Tibial artery (tissue), 4 donors: ENCODE results near the gene NF1.

ENCODE experiments used
- DNase-seq, 2 donors: peaks; one replicate each; pipeline ENCODE4 v3.0.0-alpha.2; 2019
- H3K27ac ChIP-seq, 2 donors: fragments of 200-600 bp; sonication (generic) in 1 of 2; 1 replicate in 1 of 2; 2 replicates in 1 of 2; pipeline ENCODE4 v1.5.1; 2018 to 2019; ENCODE audit warnings: mild to moderate bottlenecking in 1 of 2
- H3K27me3 ChIP-seq, 2 donors: fragments of 200-600 bp; sonication (generic) in 1 of 2; one replicate each; pipeline versions ENCODE4 v1.5.1 to v1.6.0; 2016 to 2019
- H3K36me3 ChIP-seq, 3 donors: fragments of 200-600 bp; sonication (generic) in 2 of 3; one replicate each; pipeline ENCODE4 v1.5.1; 2016 to 2019; ENCODE audit warnings: mild to moderate bottlenecking in 2 of 3
- H3K4me1 ChIP-seq, 4 donors: fragments of 200-600 bp; sonication (generic) in 2 of 4; 1 replicate in 3 of 4; 2 replicates in 1 of 4; pipeline ENCODE4 v1.5.1; 2016 to 2019
- H3K4me3 ChIP-seq, 2 donors: fragments of 200-600 bp; sonication (generic) in 1 of 2; 1 replicate in 1 of 2; 2 replicates in 1 of 2; pipeline ENCODE4 v1.5.1; 2018 to 2019; ENCODE audit warnings: mild to moderate bottlenecking in 2 of 2
- H3K9me3 ChIP-seq, 3 donors: fragments of 200-600 bp; sonication (generic) in 1 of 3; one replicate each; pipeline ENCODE4 v1.5.1; 2016 to 2019
- CTCF ChIP-seq, 2 experiments: fragments of 200-600 bp in 1 of 2; fragments of 450-650 bp in 1 of 2; IDR thresholded peaks; one replicate each; pipeline ENCODE4 v1.5.1; 2017 to 2019; ENCODE audit warnings: antibody characterized with exemption in 2 of 2, mild to moderate bottlenecking in 1 of 2, moderate library complexity in 1 of 2
- intact Hi-C: fragments of 100-400 bp; cut with DNase I; formaldehyde crosslinking; loops from one replicate; pipeline ENCODE4 v1.15.0; 2023; ENCODE audit warnings: low total_unique reads

The NF1 gene

GRCh38 chr17:31424944-31425281 lies 330.1 kb downstream of the NF1 start:
- intact Hi-C loops, result no loop called here
- no peak overlapping the region for H3K4me3 ChIP-seq
- no peaks in the 10 kb centered on the region for H3K36me3 ChIP-seq
- no peak overlapping the region for H3K27ac ChIP-seq
- TF ChIP-seq CTCF (IDR thresholded peaks at IDR 0.05), result no peak
- peaks cover 0 to 11% (median 3%) of the 10 kb centered on the region in 3 donors for H3K9me3 ChIP-seq
- DNase-seq, result no peak
- H3K27me3 ChIP-seq, result peaks cover 0 to 51% of the 10 kb centered on the region in 2 donors
- no peaks in the 10 kb centered on the region for H3K4me1 ChIP-seq

GRCh38 chr17:31425282-31426040 lies 330.7 kb downstream of the NF1 start:
- H3K36me3 ChIP-seq, result no peaks in the 10 kb centered on the region
- H3K27me3 ChIP-seq, result peaks cover 0 to 52% of the 10 kb centered on the region in 2 donors
- H3K4me3 ChIP-seq, result no peak overlapping the region
- intact Hi-C loops, result no loop called here
- peaks cover 0 to 11% (median 3%) of the 10 kb centered on the region in 3 donors for H3K9me3 ChIP-seq
- TF ChIP-seq CTCF (IDR thresholded peaks at IDR 0.05), result no peak
- no peaks in the 10 kb centered on the region for H3K4me1 ChIP-seq
- H3K27ac ChIP-seq, result no peak overlapping the region
- no peak for DNase-seq
